ENCODE results near the gene OR9G1.
"Not testable (repeated sequence)": the region's sequence is repeated elsewhere in the genome, so short reads cannot be mapped to it uniquely, and the experiment has no call there.

The OR9G1 gene, protein sequence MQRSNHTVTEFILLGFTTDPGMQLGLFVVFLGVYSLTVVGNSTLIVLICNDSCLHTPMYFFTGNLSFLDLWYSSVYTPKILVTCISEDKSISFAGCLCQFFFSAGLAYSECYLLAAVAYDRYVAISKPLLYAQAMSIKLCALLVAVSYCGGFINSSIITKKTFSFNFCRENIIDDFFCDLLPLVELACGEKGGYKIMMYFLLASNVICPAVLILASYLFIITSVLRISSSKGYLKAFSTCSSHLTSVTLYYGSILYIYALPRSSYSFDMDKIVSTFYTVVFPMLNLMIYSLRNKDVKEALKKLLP

DNA sequence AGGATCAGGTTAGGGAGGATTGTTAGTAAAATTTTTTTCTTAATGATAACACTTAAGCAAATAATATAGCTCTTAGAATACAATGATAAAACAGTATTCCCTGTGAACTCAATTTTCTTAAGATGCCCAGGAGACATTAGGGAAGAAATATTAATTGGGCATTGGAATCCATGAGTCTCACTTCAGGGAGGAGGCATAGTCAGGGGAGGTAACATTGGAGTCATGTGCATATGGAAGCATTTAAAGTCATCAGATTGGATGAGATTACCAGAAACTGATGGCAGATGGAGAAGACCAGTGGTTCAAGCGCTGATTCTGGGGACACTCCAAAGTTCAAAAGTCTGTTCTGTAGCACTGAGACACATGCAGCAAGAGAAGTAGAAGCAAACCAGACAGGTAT lies at the start of gene OR9G1:
TSS of gene OR9G1 (plus strand) at position 301 of the 400 bp plus-strand sequence. CDS start 1,293 bp downstream, outside the sequence.
- no peak for DNase-seq

- no peak for DNase-seq
These were observed 39.1 kb upstream of the OR9G1 start for GRCh38 chr11:56659755-56660154.

DNA sequence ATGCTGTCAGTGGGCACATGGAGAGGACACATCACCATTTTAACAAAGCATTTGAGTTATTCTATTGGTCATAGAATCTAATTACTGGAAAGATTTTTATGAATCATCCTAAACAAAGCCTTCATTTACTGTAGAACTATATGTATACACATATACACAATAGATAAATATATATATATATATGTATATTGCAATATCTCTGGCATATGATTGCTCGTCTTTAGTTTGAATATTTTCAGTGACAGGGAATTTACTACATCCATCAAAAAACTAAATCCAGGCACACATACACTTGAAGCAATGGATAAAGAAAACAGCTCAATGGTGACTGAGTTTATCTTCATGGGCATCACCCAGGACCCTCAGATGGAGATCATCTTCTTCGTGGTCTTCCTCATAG lies 35.5 kb upstream of the OR9G1 start, which contains the start of gene OR5AR1:
TSS of gene OR5AR1 (plus strand) at position 301 of the 400 bp plus-strand sequence. CDS start at position 301, 0 bp downstream.
- DNase-seq: no peak

- no peak for DNase-seq
These were observed 27.9 kb upstream of the OR9G1 start for GRCh38 chr11:56670984-56671383.

GRCh38 chr11:56688554-56689100 lies 10.3 kb upstream of the OR9G1 start:
- DNase-seq: no peak

DNA sequence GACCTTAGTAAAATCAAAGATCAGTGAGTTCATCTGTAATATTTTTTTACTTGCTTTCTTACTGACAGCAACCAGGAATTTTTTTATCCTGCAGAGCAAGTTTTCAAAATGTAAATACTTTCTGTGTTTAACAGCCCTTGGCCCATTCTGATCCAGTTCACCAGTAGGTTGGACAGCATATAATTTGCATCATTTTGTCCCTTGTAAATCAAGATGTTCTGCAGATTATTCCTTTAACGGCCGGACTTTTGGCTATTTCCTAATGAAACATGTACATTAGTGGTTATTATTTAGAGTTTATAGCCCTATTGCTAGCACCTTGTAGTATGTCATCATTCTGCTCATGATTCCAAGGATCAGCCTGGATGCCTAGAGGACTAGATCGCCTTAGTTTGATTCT lies 7.7 kb upstream of the OR9G1 start:
- DNase-seq: not testable (repeated sequence)

DNA sequence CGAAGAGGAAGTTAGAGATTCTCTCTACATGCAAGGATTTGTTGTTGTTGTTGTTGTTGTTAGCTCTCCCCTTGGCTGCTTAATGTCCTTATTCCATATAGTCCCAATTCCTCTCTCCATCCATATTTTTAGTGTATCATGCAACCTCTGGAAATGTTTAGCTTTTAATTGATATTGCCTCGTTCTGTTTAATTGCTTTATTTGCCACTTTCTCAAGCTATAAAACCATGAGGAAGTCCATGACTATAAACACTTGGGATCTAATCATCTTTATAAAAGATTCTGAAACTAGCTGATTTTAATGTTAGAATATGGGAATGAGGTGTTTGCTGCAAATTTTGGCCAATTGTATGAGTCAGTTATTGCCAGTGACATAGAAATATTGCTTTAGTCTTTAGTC lies 5.5 kb upstream of the OR9G1 start:
- no peak for DNase-seq

DNA sequence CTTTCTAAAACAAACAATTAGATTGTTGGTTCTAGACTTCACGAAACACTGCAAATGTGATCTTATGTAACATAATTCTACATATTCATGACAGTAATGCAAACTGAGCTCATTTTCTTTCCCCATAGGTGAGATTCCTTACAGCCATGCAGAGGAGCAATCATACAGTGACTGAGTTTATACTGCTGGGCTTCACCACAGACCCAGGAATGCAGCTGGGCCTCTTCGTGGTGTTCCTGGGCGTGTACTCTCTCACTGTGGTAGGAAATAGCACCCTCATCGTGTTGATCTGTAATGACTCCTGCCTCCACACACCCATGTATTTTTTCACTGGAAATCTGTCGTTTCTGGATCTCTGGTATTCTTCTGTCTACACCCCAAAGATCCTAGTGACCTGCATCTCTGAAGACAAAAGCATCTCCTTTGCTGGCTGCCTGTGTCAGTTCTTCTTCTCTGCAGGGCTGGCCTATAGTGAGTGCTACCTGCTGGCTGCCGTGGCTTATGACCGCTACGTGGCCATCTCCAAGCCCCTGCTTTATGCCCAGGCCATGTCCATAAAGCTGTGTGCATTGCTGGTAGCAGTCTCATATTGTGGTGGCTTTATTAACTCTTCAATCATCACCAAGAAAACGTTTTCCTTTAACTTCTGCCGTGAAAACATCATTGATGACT lies 1.5 kb downstream of the OR9G1 start:
- no peak for DNase-seq

DNA sequence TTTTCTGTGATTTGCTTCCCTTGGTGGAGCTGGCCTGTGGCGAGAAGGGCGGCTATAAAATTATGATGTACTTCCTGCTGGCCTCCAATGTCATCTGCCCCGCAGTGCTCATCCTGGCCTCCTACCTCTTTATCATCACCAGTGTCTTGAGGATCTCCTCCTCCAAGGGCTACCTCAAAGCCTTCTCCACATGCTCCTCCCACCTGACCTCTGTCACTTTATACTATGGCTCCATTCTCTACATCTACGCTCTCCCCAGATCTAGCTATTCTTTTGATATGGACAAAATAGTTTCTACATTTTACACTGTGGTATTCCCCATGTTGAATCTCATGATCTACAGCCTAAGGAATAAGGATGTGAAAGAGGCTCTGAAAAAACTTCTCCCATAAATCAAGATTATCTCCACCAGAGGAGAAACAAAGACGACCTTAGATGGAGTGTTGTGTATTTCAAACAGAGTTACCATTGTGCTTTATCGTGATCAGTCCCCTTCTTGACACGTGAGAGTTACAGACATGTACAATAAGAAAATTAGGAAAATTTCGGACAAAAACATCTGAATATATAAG lies 2.1 kb downstream of the OR9G1 start:
- DNase-seq: no peak

- no peak for DNase-seq
These were observed 7.0 kb downstream of the OR9G1 start for GRCh38 chr11:56705784-56706396.

DNA sequence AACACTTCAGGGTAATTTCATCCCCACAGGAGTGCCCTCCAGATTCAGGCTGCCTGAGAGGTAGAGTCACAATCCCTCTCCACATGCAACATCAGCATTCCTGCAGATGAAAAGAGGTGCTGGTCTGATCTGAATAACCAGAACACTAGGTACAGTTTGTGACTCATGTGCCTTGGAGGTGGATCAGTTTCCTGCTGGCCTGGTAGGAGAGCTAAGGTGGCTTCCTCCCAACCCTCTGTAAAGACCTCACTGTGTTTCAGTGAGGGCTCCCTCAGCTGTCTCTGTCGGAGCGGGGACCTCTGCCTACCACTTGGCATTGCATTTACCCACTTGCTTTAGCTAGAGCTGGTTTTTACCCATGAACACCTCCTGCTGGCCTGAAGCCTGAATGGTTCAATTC lies 7.6 kb downstream of the OR9G1 start:
- no peak for DNase-seq

- DNase-seq: no peak
These were observed 15.3 kb downstream of the OR9G1 start for GRCh38 chr11:56714206-56714605.

- DNase-seq: no peak
These were observed 17.5 kb downstream of the OR9G1 start for GRCh38 chr11:56716379-56716854.

DNA sequence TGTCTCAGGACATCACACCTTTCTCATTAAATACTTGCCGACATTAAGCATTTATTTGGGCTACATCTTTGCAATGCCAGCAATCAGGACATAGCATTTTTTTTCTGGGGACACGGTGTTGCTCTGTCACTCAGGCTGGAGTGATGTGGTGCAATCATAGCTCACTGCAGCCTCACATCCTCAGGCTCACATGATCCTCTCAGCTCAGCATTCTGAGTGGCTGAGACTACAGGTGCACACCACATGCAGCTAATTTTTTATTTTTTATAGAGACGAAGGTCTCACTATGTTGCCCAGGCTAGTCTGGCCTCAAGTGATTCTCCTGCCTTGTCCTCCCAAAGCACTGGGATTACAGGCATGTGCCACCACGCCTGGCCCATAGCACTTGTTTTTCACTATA lies 21.6 kb downstream of the OR9G1 start:
- DNase-seq: no peak

DNA sequence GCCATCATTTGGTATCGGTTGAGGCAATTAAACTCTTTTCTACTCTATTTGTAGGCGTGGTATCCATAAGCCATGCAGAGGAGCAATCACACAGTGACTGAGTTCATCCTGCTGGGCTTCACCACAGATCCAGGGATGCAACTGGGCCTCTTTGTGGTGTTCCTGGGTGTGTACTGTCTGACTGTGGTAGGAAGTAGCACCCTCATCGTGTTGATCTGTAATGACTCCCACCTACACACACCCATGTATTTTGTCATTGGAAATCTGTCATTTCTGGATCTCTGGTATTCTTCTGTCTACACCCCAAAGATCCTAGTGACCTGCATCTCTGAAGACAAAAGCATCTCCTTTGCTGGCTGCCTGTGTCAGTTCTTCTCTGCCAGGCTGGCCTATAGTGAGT lies 41.2 kb downstream of the OR9G1 start:
- DNase-seq: no peak

DNA sequence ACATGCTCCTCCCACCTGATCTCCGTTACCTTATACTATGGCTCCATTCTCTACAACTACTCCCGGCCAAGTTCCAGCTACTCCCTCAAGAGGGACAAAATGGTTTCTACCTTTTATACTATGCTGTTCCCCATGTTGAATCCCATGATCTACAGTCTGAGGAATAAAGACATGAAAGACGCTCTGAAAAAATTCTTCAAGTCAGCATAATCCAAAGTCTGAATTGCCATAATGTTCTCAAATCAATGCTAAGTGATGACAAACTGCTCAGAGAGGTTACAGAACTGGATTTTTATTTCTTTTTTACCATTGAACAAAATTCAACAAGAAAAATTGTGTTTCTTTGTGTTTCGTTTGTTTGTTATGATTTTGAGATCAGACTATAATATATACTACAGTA lies 42.0 kb downstream of the OR9G1 start:
- DNase-seq: no peak

- DNase-seq: no peak
These were observed 49.7 kb downstream of the OR9G1 start, which contains the start of gene OR9G4 for GRCh38 chr11:56748597-56748996. TSS of gene OR9G4 (minus strand) at chr11:56748697. CDS start at chr11:56743766, 4,931 bp downstream.

DNA sequence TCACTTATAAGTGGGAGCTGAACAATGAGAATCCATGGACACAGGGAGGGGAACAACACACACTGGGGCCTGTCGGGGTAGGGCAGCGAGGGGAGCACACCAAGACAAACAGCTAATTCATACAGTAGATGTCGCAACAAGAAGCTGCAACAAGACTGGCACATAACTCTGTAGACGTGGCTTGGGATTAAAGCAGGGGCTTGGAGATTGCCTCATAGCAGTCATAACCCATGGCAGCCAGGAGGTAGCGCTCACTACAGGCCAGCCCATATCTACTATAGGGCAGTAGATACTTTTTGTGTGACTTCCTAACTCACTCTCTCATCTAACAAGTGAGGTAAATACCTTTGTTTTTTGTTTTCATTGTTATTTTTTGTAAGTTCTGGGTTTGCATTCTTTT lies 51.3 kb downstream of the OR9G1 start:
- no peak for DNase-seq

DNA sequence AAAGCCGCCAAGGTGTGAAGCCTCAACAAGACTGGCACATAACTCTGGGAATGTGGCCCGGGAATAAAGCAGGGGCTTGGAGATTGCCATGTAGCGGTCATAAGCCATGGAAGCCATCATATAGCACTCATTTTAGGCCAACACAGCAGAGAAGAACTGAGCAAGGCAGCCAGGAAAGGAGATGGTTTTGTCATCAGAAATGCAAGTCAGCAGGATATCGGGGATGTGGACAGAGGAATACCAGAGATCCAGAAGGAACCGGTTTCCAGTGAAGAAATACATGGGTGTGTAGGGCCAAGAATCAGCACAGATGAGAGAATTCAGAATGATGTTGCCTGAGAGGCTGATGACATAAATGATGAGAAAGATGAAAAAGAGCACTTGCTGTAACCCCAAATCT lies 52.6 kb downstream of the OR9G1 start:
- no peak for DNase-seq
